WERI-Rb-1 (cell line): ENCODE data around the gene ADCY5.

Experiments
- DNase-seq: peaks from one replicate; pipeline ENCODE4 v3.0.0-alpha.2; 2020
- H3K27ac ChIP-seq: fragments of 250-450 bp; sonication (Bioruptor Pico); 2 replicates; pipeline ENCODE4 v1.5.1; 2020; ENCODE audit warnings: mild to moderate bottlenecking, moderate library complexity
- H3K27me3 ChIP-seq: fragments of 250-450 bp; sonication (Bioruptor Pico); 2 replicates; pipeline ENCODE4 v1.5.1; 2021; ENCODE audit warnings: mild to moderate bottlenecking, low read depth, moderate library complexity; ENCODE audit not compliant: insufficient read depth, severe bottlenecking
- H3K36me3 ChIP-seq: fragments of 250-450 bp; sonication (Bioruptor Pico); 2 replicates; pipeline ENCODE4 v1.5.1; 2020; ENCODE audit warnings: mild to moderate bottlenecking, moderate library complexity
- H3K4me3 ChIP-seq: 2 replicates; pipeline ENCODE4 v1.5.1; 2011; ENCODE audit warnings: low read depth, mild to moderate bottlenecking, control low read depth, low read length
- H3K9me3 ChIP-seq: fragments of 250-450 bp; sonication (Bioruptor Pico); 2 replicates; pipeline ENCODE4 v1.5.1; 2021; ENCODE audit warnings: mild to moderate bottlenecking, moderate library complexity; ENCODE audit not compliant: severe bottlenecking
- TF ChIP-seq, protein P1 (sequence below): IDR thresholded peaks from 2 replicates; pipeline ENCODE4 v1.5.1; 2011; ENCODE audit warnings: low read depth, mild to moderate bottlenecking, control low read depth, inconsistent platforms, low read length

The ADCY5 gene

DNA sequence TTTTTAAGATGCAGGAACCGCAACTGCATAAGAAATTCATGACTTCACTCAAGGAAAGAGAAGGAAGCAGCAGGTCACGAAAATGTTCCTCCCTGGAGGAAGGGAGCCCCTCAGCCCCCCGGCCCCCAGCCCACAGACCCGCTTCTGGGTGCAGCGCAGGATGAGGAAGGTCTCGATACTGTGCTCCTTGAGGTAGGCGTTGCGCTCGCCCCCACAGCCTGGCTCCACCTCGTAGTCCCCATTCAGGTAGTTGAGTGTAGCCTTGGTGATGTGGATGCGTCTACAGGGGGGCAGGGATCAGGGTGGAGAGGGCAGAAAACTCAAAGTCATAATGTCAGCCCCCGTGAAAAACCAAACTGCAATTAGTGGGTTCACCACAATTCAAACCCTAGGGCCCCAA lies 121.4 kb downstream of the ADCY5 start:
- H3K27ac ChIP-seq, result no peak overlapping the region
- no peaks in the 10 kb centered on the region for H3K27me3 ChIP-seq
- H3K9me3 ChIP-seq, result no peaks in the 10 kb centered on the region
- no peak for DNase-seq
- no peaks in the 10 kb centered on the region for H3K36me3 ChIP-seq
- TF ChIP-seq, protein P1, sequence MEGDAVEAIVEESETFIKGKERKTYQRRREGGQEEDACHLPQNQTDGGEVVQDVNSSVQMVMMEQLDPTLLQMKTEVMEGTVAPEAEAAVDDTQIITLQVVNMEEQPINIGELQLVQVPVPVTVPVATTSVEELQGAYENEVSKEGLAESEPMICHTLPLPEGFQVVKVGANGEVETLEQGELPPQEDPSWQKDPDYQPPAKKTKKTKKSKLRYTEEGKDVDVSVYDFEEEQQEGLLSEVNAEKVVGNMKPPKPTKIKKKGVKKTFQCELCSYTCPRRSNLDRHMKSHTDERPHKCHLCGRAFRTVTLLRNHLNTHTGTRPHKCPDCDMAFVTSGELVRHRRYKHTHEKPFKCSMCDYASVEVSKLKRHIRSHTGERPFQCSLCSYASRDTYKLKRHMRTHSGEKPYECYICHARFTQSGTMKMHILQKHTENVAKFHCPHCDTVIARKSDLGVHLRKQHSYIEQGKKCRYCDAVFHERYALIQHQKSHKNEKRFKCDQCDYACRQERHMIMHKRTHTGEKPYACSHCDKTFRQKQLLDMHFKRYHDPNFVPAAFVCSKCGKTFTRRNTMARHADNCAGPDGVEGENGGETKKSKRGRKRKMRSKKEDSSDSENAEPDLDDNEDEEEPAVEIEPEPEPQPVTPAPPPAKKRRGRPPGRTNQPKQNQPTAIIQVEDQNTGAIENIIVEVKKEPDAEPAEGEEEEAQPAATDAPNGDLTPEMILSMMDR, result no peak
- no peak overlapping the region for H3K4me3 ChIP-seq

DNA sequence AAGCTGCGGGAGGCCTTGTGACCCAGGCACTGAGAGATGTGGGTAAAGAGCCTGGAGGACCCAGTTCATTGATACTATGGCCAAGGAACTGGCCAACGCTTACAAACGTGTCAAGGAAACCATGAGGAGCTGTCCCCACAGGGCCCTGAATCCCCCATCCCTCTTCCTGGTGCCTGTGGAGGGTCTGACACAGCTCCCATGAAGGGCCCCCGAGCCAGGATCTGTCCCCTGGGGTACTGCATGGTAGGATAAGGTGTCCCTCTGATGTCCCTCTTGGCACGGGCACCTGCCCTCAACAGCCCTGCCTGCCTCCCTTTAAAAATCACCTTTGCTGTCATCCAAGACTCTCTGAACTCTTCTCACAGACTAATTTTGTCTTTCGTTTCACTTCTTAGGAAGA lies 122.4 kb downstream of the ADCY5 start:
- Histone ChIP-seq H3K9me3 (no peaks in the 10 kb centered on the region), H3K27ac (no peak overlapping the region), H3K36me3 (no peaks in the 10 kb centered on the region), H3K4me3 (no peak overlapping the region), H3K27me3 (no peaks in the 10 kb centered on the region)
- DNase-seq, result no peak
- TF ChIP-seq, protein P1, result no peak

DNA sequence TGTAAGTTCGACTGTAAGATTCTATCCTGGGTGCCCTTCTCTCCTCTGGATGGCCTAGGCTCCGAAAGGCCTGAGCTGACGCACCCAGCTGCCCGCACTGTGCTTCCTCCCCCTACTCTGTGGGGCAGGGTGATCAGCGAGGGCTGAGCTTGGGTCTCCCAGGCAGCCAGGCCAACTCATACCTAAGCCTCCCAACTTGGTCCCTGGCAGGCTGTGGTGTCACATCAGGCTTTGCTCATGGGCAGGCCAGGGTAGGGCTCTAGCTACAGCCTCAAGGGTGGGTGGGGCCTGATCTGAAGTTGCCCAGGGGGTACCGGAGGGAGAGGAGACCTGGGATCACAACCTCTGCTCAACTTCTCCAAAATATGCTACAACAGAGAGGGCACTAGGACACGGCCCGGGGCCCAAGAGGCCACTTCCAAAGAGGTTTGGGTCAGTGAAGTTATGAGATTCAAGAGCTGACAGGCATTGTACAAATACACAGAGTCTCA lies 123.1 kb downstream of the ADCY5 start:
- Histone ChIP-seq H3K9me3 (no peaks in the 10 kb centered on the region), H3K36me3 (no peaks in the 10 kb centered on the region), H3K27me3 (no peaks in the 10 kb centered on the region), H3K4me3 (no peak overlapping the region), H3K27ac (no peak overlapping the region)
- DNase-seq, result no peak
- TF ChIP-seq, protein P1, result no peak

DNA sequence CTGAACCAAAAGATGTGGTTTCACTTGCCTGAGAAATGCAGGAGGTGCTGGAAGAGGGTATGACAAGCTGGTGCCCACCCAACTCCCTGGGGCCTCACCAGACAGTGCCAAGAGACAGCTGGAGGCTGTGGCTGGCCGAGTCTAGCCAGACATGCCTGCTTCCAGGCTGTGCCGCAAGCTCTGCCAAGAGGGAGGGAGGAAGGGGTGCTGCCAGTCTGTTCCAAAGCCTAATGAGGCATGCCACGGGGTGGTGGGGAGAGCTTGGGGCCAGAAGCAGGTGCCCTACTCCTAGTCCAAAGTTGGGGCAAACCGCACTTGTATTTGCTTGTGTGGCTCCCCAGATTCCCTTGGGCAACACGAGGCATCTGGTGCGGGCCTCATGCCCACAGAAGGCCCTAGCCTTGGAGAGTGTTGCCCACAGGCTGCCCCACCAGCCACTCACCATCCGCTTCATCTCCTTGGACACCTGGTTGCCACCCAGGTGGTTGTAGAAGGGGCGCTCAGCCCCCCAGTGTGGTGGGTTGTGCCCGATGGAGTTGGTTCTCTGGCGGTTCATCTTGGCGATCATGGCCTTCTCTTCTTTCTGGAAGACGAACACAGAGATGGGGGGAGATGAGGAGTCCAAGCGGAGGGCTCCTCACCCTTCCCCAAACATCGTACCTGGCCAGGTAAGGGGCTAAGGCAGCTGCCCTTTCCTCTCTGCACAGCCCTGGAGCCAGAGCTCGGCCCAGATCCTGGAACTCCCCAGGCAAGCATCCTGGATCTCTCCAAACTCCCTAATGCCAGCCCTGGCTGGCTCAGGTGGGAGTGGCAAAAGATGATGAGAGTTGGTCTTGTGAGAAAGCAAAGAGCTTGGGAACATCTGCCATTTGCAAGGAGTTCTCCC lies 123.8 kb downstream of the ADCY5 start:
- TF ChIP-seq, protein P1, result no peak
- Histone ChIP-seq H3K4me3 (no peak overlapping the region), H3K36me3 (no peaks in the 10 kb centered on the region), H3K9me3 (no peaks in the 10 kb centered on the region), H3K27ac (no peak overlapping the region), H3K27me3 (no peaks in the 10 kb centered on the region)
- DNase-seq, result no peak

DNA sequence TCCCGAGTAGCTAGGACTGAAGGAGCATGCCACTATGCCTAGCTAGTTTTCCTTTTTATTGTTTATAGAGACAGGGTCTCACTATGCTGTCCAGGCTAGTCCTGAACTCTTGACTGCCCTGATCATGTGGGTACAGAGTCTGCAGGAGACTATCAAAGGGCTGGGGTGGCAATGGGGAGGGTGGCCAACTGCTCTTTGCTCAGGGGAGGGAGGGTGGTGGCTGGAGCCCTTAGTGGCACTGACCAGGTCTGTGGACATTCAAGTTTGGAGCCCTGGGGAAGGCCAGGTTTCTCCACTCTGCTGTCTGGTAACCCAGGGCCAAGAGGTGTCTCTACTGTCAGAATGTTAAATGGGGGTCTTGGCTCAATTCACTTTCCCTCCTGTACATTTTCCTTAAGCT lies 125.1 kb downstream of the ADCY5 start:
- TF ChIP-seq, protein P1, result no peak

More for the DNA sequence above, 125.1 kb downstream of the ADCY5 start:
- Histone ChIP-seq H3K9me3 (no peaks in the 10 kb centered on the region), H3K27me3 (no peaks in the 10 kb centered on the region), H3K4me3 (no peak overlapping the region), H3K27ac (no peak overlapping the region), H3K36me3 (no peaks in the 10 kb centered on the region)
- DNase-seq, result no peak
